Natural killer cell (primary cell): ENCODE results near the gene LAMC3. TPM values are rescaled to one million over a fixed set of nuclear protein-coding genes. Genes with fewer than 3 reads are reported as not detected.

Experiments used
- ATAC-seq, 3 donors: fragments of 150-1000 bp in 2 of 3; fragments of 200-7000 bp in 1 of 3; cut with Tn5 transposase; 1 replicate in 1 of 3; 2 replicates in 2 of 3; pipeline ENCODE4 v1.10.0; 2021; ENCODE audit warnings: mild to moderate bottlenecking in 2 of 3, moderate library complexity in 2 of 3
- DNase-seq, 2 donors: peaks; one replicate each; pipeline versions ENCODE4 v3.0.0 to v3.0.0-alpha.2; 2013 to 2021; ENCODE audit warnings: mixed read lengths in 1 of 2
- H3K27ac ChIP-seq: one replicate; pipeline ENCODE4 v1.5.1; 2013; ENCODE audit warnings: mild to moderate bottlenecking, low read length
- H3K27me3 ChIP-seq: one replicate; pipeline ENCODE4 v1.6.1; 2013; ENCODE audit warnings: low read length; ENCODE audit not compliant: control insufficient read depth, insufficient read depth
- H3K36me3 ChIP-seq: one replicate; pipeline ENCODE4 v1.6.1; 2013; ENCODE audit warnings: low read length; ENCODE audit not compliant: control insufficient read depth, insufficient read depth
- H3K4me1 ChIP-seq: one replicate; pipeline ENCODE4 v1.6.1; 2013; ENCODE audit warnings: low read length; ENCODE audit not compliant: control insufficient read depth, insufficient read depth
- H3K4me3 ChIP-seq: one replicate; pipeline ENCODE4 v1.5.1; 2013; ENCODE audit warnings: low read length
- H3K9me3 ChIP-seq: one replicate; pipeline ENCODE4 v1.6.1; 2013; ENCODE audit warnings: low read length; ENCODE audit not compliant: control insufficient read depth, insufficient read depth
- H3K27ac Mint-ChIP-seq, 2 donors: one replicate each; pipeline ENCODE4 v1.8.0; 2022; ENCODE audit warnings: mild to moderate bottlenecking in 2 of 2, mixed read lengths in 2 of 2, moderate library complexity in 1 of 2
- H3K27me3 Mint-ChIP-seq, 2 donors: one replicate each; pipeline ENCODE4 v1.8.0; 2022; ENCODE audit warnings: low read depth in 2 of 2, mixed read lengths in 2 of 2
- H3K36me3 Mint-ChIP-seq: one replicate; pipeline ENCODE4 v1.8.0; 2022; ENCODE audit warnings: mixed read lengths
- H3K4me1 Mint-ChIP-seq, 2 donors: one replicate each; pipeline ENCODE4 v1.8.0; 2022; ENCODE audit warnings: mixed read lengths in 2 of 2
- H3K4me3 Mint-ChIP-seq: one replicate; pipeline ENCODE4 v1.8.0; 2022; ENCODE audit warnings: mild to moderate bottlenecking, moderate library complexity, mixed read lengths
- H3K9me3 Mint-ChIP-seq, 2 donors: one replicate each; pipeline ENCODE4 v1.8.0; 2022; ENCODE audit warnings: mixed read lengths in 2 of 2
- CTCF ChIP-seq: fragments of 200-600 bp; IDR thresholded peaks from one replicate; pipeline ENCODE4 v1.8.0; 2022; ENCODE audit warnings: antibody characterized with exemption
- whole genome bisulfite sequencing: methylation state at CpG from one replicate; pipeline ENCODE4 v1.1.7; 2013; ENCODE audit warnings: missing lambda C conversion rate; ENCODE audit not compliant: insufficient coverage; 5-methylcytosine and 5-hydroxymethylcytosine counted together
- intact Hi-C: fragments of 100-400 bp; cut with micrococcal nuclease; formaldehyde crosslinking; loops from one replicate; pipeline ENCODE4 v1.14.2; 2022
- total RNA-seq, 4 donors: library from RNA; stranded (reverse); fragments of 120-200 nt in 1 of 4; gene quantifications; one replicate each; pipeline versions ENCODE4 v1.2.3 to v1.2.4, GENCODE V29; 2013 to 2022

Gene LAMC3
- total RNA-seq, 3 donors from 2014 or later (not counting 1 experiment from before 2014, with no cell fraction given), result not detected

GRCh38 chr9:131121346-131121745, 112.4 kb downstream of the LAMC3 start:
- H3K36me3 Mint-ChIP-seq, result no peaks in the 10 kb centered on the region
- intact Hi-C loops, result no loop called here
- H3K4me3 Mint-ChIP-seq, result no peak overlapping the region
- no peak overlapping the region for H3K27ac Mint-ChIP-seq
- peaks cover 2% of the 10 kb centered on the region for H3K27me3 ChIP-seq
- peaks cover 15% of the 10 kb centered on the region for H3K4me1 ChIP-seq
- H3K36me3 ChIP-seq, result no peaks in the 10 kb centered on the region
- H3K27me3 Mint-ChIP-seq, result peaks cover 0 to 3% of the 10 kb centered on the region in 2 donors
- TF ChIP-seq CTCF, result no peak
- H3K4me3 ChIP-seq, result no peak overlapping the region
- no peaks in the 10 kb centered on the region for H3K9me3 Mint-ChIP-seq
- H3K4me1 Mint-ChIP-seq, result peaks cover 17% of the 10 kb centered on the region in 2 donors
- H3K9me3 ChIP-seq, result no peaks in the 10 kb centered on the region
- ATAC-seq (no peak), DNase-seq (peak in 1 of 2 donors; percentile 5)
- no peak overlapping the region for H3K27ac ChIP-seq
- WGBS, result 92% methylated on average over 2 of the region's 2 CpGs

GRCh38 chr9:131122158-131122557, 113.2 kb downstream of the LAMC3 start:
- DNase-seq, result no peak
- H3K36me3 ChIP-seq, result no peaks in the 10 kb centered on the region
- no peak overlapping the region for H3K4me3 ChIP-seq
- 98% methylated on average over 2 of the region's 2 CpGs for WGBS
- H3K27me3 Mint-ChIP-seq, result peaks cover 0 to 3% of the 10 kb centered on the region in 2 donors
- H3K4me3 Mint-ChIP-seq, result no peak overlapping the region
- H3K9me3 Mint-ChIP-seq, result no peaks in the 10 kb centered on the region
- H3K27me3 ChIP-seq, result no peaks in the 10 kb centered on the region
- ATAC-seq, result no peak
- H3K4me1 ChIP-seq, result peaks cover 19% of the 10 kb centered on the region
- no peak overlapping the region for H3K27ac ChIP-seq
- H3K9me3 ChIP-seq, result no peaks in the 10 kb centered on the region
- H3K36me3 Mint-ChIP-seq, result no peaks in the 10 kb centered on the region
- peaks cover 17% of the 10 kb centered on the region in 2 donors for H3K4me1 Mint-ChIP-seq
- TF ChIP-seq CTCF, result no peak
- H3K27ac Mint-ChIP-seq, result no peak overlapping the region
- intact Hi-C loops, result no loop called here

- intact Hi-C loops, result no loop called here
- H3K36me3 ChIP-seq, result peaks cover 26% of the 10 kb centered on the region
- H3K36me3 Mint-ChIP-seq, result peaks cover 10% of the 10 kb centered on the region
- H3K27ac Mint-ChIP-seq, result peak overlapping the region; percentile 95 to 97
- no peak for TF ChIP-seq CTCF
- H3K9me3 ChIP-seq, result no peaks in the 10 kb centered on the region
- ATAC-seq, result no peak
- H3K27me3 Mint-ChIP-seq, result peaks cover 0 to 3% of the 10 kb centered on the region in 2 donors
- H3K27ac ChIP-seq, result peak overlapping the region; percentile 82
- peak overlapping the region; percentile 99 for H3K4me3 Mint-ChIP-seq
- no peak for DNase-seq
- H3K27me3 ChIP-seq, result no peaks in the 10 kb centered on the region
- no peaks in the 10 kb centered on the region for H3K9me3 Mint-ChIP-seq
- H3K4me1 ChIP-seq, result peaks cover 19% of the 10 kb centered on the region
- H3K4me1 Mint-ChIP-seq, result peaks cover 17% of the 10 kb centered on the region in 2 donors
- WGBS, result under 1% methylated on average over 7 of the region's 7 CpGs
- peak overlapping the region; percentile 71 for H3K4me3 ChIP-seq
Observed at GRCh38 chr9:131125038-131125287, 116.0 kb downstream of the LAMC3 start.

GRCh38 chr9:131125288-131126058, 116.5 kb downstream of the LAMC3 start, which contains the start of gene NUP214:
NUP214 (plus strand) TSS chr9:131125586; CDS start chr9:131125705, 119 bp downstream.
- Histone ChIP-seq H3K9me3 (no peaks in the 10 kb centered on the region), H3K4me3 (peak within 1 kb of the TSS; percentile 71), H3K4me1 (peaks cover 19% of the 10 kb centered on the region), H3K36me3 (peaks cover 29% of the 10 kb centered on the region), H3K27ac (peak within 1 kb of the TSS; percentile 82), H3K27me3 (no peaks in the 10 kb centered on the region)
- peaks cover 0 to 3% of the 10 kb centered on the region in 2 donors for H3K27me3 Mint-ChIP-seq
- WGBS, result under 1% methylated on average over 61 of the region's 61 CpGs
- intact Hi-C loops, result no loop called here
- TF ChIP-seq CTCF, result no peak
- peaks cover 17% of the 10 kb centered on the region in 2 donors for H3K4me1 Mint-ChIP-seq
- peaks cover 11% of the 10 kb centered on the region for H3K36me3 Mint-ChIP-seq
- H3K9me3 Mint-ChIP-seq, result no peaks in the 10 kb centered on the region
- ATAC-seq, result peak; percentile 96 to 98 (median 97)
- H3K4me3 Mint-ChIP-seq, result peak within 1 kb of the TSS; percentile 99
- peak within 1 kb of the TSS; percentile 95 to 97 for H3K27ac Mint-ChIP-seq
- DNase-seq, result peak; percentile 100
